GM15510 (cell line): ENCODE results near the gene PPCS.

Experiments
- POLR2A ChIP-seq: IDR thresholded peaks from 3 replicates; pipeline ENCODE4 v1.6.1; 2011; ENCODE audit warnings: borderline replicate concordance; ENCODE audit not compliant: insufficient read length; ENCODE audit errors: extremely low read depth

PPCS gene

DNA sequence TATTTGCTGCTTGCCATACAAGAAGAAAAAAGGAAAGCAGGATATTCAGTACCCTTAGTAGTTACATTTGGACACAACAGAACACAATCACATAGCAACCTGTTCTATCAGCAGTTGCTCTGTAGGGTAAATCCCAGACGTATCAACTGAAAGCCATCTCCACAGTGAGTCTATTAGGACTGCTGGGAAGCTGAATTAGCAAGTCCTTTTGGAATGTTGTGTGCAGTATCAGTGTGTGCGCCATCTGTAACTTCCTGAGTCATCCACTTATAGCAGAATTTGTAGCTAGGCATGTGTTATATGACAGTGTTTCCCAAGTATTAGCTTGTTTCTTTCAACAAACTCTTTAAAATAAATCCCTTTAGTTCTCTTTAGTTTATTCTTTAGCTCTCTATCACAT lies 28.0 kb downstream of the PPCS start:
- TF ChIP-seq POLR2A: no peak

DNA sequence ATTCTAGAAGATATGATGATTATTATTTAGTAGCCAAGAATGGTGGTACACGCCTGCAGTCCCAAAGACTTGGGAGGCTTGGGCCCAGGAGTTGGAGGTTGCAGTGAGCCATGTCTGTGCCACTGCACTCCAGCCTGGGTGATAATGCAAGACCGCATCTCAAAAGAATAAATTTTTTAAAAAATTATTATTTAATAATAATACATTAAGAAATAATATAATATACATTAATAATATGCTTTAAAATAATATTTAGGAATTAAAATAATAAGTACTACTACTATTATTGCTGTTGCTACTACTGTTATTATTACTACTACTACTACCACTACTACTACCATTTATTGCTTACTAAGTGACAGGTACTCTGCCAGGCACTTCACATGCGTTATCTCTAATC lies 33.9 kb downstream of the PPCS start:
- TF ChIP-seq POLR2A: no peak

DNA sequence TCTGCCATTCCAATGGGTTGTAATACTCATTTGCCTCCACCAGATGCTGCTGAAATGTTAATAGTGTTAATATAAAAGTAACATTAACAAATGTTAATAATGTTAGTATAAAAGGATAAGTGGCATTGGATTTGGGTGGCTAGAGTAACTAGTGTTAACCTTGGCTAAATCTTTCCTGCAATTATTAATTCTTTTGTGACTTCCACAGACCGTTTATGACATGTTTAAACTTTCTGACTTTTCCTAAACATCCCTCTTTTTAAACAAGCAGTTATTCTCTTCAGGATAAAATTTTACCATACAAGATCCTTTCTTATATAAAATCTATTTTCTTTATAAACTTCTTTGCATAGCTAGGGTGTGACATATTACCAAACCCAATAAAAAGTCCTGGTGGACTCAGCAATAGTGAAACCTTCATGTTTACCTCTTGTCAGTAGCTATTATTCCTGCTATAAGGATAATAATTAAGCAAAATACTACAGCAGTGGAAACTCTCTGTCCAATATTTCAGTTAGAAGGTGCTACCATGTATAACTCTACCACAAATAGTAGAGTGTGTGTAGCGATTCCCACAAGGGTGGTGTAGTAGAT lies 48.3 kb downstream of the PPCS start:
- no peak for TF ChIP-seq POLR2A

DNA sequence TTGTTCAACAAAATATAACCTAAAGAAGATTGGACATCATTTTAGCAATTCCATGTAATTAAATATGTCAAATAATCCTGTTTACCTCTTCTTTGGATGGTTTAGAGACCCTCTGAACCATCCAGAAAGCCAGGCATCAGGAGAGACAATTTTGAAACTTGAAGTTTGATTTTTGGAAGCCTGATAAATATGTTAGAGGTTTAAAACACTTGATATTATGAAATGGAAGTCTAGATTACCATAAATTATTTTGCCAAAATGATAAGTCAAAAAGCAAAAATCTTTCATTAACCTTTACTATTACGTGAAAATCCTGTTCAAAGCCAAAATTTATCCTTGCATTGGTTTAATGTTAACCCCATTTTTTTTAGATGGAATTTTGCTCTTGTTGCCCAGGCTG lies 50.2 kb downstream of the PPCS start:
- TF ChIP-seq POLR2A: no peak
